ENCODE results near the gene SLC12A5. TPM values are rescaled to one million over a fixed set of nuclear protein-coding genes. Genes with fewer than 3 reads are reported as not detected.

The SLC12A5 gene
- total RNA-seq, 1 donor from 2014 or later = 19.2 TPM

- DNase-seq = no peak
These were observed 27.2 kb downstream of the SLC12A5 start for GRCh38 chr20:46056027-46056833.

GRCh38 chr20:46056970-46057855 is 28.2 kb downstream of the SLC12A5 start:
- no peak for DNase-seq

- peak; percentile 42 for DNase-seq
These were observed 29.0 kb downstream of the SLC12A5 start for GRCh38 chr20:46057856-46058598.

GRCh38 chr20:46058599-46059281 is 29.7 kb downstream of the SLC12A5 start:
- DNase-seq = no peak

- DNase-seq = no peak
These were observed 31.4 kb downstream of the SLC12A5 start for GRCh38 chr20:46060301-46060881.

GRCh38 chr20:46060975-46061374 is 32.0 kb downstream of the SLC12A5 start:
- no peak for DNase-seq

- DNase-seq = no peak
These were observed 33.1 kb downstream of the SLC12A5 start for GRCh38 chr20:46062151-46062550.

- DNase-seq = no peak
These were observed 33.6 kb downstream of the SLC12A5 start for GRCh38 chr20:46062621-46063020.

- DNase-seq = no peak
These were observed 34.1 kb downstream of the SLC12A5 start for GRCh38 chr20:46063151-46063550.

GRCh38 chr20:46063652-46064054 is 34.6 kb downstream of the SLC12A5 start:
- no peak for DNase-seq

- DNase-seq = no peak
These were observed 36.0 kb downstream of the SLC12A5 start for GRCh38 chr20:46065006-46065405.

- DNase-seq = no peak
These were observed 36.7 kb downstream of the SLC12A5 start for GRCh38 chr20:46065691-46066090.

GRCh38 chr20:46070215-46070900 is 41.3 kb downstream of the SLC12A5 start:
- no peak for DNase-seq

GRCh38 chr20:46071573-46071972 is 42.6 kb downstream of the SLC12A5 start:
- DNase-seq = no peak

GRCh38 chr20:46073024-46073423 is 44.0 kb downstream of the SLC12A5 start:
- no peak for DNase-seq

- no peak for DNase-seq
These were observed 44.4 kb downstream of the SLC12A5 start for GRCh38 chr20:46073443-46073842.

- no peak for DNase-seq
These were observed 45.0 kb downstream of the SLC12A5 start for GRCh38 chr20:46074006-46074405.

GRCh38 chr20:46076806-46077205 is 47.8 kb downstream of the SLC12A5 start:
- no peak for DNase-seq

GRCh38 chr20:46077642-46078305 is 48.8 kb downstream of the SLC12A5 start:
- no peak for DNase-seq

- DNase-seq = no peak
These were observed 49.9 kb downstream of the SLC12A5 start for GRCh38 chr20:46078954-46079353.

Data from occipital lobe (tissue), 2 donors.